Measurements from ENCODE around the gene FNDC1. TPM values are rescaled to one million over a fixed set of nuclear protein-coding genes. Genes with fewer than 3 reads are reported as not detected.

FNDC1 gene
- total RNA-seq, 1 experiment from 2014 or later, result 0.23 TPM

DNA sequence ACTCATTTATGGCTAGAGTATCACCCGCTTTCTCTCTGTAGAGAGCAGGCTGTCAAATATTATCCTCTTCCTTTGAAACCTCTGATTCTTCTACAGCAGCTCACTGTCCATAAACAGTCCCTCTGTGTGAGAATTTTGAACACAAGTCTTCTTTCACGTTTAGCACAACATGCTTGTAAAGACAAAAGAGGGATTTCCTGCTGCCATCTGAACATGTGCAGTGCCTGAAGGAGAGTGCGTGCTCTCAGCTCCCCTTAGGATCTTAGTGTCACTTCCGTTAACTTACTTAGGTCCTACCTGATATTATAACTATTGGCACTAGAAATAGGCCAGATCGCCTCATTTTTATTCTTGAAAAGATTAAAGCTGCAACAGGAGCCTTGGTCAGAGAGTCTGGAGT is 50.9 kb downstream of the FNDC1 start:
- Histone ChIP-seq H3K9me3 (ENCODE audit: control insufficient read depth, insufficient read depth, low read depth, low read length) (no peaks in the 10 kb centered on the region), H3K4me1 (ENCODE audit: control insufficient read depth, insufficient read depth, low read length) (no peaks in the 10 kb centered on the region), H3K4me3 (ENCODE audit: low read depth in 2 of 2, low read length in 2 of 2) (no peak overlapping the region), H3K27ac (ENCODE audit: low read length) (no peak overlapping the region), H3K27me3 (ENCODE audit: control insufficient read depth, insufficient read depth, low read length) (peaks cover 12% of the 10 kb centered on the region; the same call in 1 of the 2 replicates), H3K36me3 (ENCODE audit: control insufficient read depth, insufficient read depth, low read length) (no peaks in the 10 kb centered on the region)
- in situ Hi-C loops (cut with HindIII; ENCODE audit: low pct_unique_long_range_greater_than_20kb, low sequenced_read_pairs) (no loop called here), intact Hi-C loops (cut with micrococcal nuclease; ENCODE audit: unreplicated experiment) (loop anchor here (10.0 kb wide), 1 partner anchor 245 kb away; no protein-coding TSS in a partner anchor)
- POLR2A ChIA-PET, result no interaction called here
- ATAC-seq (no peak), DNase-seq (ENCODE audit: low read depth, low spot score) (no peak)
- no TSS peak for BruUV-seq (replicated peaks)
- TF ChIP-seq, protein P1, sequence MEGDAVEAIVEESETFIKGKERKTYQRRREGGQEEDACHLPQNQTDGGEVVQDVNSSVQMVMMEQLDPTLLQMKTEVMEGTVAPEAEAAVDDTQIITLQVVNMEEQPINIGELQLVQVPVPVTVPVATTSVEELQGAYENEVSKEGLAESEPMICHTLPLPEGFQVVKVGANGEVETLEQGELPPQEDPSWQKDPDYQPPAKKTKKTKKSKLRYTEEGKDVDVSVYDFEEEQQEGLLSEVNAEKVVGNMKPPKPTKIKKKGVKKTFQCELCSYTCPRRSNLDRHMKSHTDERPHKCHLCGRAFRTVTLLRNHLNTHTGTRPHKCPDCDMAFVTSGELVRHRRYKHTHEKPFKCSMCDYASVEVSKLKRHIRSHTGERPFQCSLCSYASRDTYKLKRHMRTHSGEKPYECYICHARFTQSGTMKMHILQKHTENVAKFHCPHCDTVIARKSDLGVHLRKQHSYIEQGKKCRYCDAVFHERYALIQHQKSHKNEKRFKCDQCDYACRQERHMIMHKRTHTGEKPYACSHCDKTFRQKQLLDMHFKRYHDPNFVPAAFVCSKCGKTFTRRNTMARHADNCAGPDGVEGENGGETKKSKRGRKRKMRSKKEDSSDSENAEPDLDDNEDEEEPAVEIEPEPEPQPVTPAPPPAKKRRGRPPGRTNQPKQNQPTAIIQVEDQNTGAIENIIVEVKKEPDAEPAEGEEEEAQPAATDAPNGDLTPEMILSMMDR (IDR thresholded peaks at IDR 0.05), result no peak
- TF ChIP-seq, protein P2, sequence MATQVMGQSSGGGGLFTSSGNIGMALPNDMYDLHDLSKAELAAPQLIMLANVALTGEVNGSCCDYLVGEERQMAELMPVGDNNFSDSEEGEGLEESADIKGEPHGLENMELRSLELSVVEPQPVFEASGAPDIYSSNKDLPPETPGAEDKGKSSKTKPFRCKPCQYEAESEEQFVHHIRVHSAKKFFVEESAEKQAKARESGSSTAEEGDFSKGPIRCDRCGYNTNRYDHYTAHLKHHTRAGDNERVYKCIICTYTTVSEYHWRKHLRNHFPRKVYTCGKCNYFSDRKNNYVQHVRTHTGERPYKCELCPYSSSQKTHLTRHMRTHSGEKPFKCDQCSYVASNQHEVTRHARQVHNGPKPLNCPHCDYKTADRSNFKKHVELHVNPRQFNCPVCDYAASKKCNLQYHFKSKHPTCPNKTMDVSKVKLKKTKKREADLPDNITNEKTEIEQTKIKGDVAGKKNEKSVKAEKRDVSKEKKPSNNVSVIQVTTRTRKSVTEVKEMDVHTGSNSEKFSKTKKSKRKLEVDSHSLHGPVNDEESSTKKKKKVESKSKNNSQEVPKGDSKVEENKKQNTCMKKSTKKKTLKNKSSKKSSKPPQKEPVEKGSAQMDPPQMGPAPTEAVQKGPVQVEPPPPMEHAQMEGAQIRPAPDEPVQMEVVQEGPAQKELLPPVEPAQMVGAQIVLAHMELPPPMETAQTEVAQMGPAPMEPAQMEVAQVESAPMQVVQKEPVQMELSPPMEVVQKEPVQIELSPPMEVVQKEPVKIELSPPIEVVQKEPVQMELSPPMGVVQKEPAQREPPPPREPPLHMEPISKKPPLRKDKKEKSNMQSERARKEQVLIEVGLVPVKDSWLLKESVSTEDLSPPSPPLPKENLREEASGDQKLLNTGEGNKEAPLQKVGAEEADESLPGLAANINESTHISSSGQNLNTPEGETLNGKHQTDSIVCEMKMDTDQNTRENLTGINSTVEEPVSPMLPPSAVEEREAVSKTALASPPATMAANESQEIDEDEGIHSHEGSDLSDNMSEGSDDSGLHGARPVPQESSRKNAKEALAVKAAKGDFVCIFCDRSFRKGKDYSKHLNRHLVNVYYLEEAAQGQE (IDR thresholded peaks at IDR 0.05; ENCODE audit: insufficient read depth in 1 of 2, low read depth in 2 of 2, low read length in 1 of 2), result no peak
- no peak for TF ChIP-seq POLR2AphosphoS5 (IDR thresholded peaks at IDR 0.05; ENCODE audit: low read depth, low read length)
- TF ChIP-seq TCF7L2 (IDR thresholded peaks at IDR 0.05; ENCODE audit: low read depth, low read length), result no peak
- TF ChIP-seq SIN3A (IDR thresholded peaks at IDR 0.05; ENCODE audit: borderline replicate concordance, insufficient read depth, low read depth, low read length), result no peak
- CTCF ChIA-PET, result no interaction called here

DNA sequence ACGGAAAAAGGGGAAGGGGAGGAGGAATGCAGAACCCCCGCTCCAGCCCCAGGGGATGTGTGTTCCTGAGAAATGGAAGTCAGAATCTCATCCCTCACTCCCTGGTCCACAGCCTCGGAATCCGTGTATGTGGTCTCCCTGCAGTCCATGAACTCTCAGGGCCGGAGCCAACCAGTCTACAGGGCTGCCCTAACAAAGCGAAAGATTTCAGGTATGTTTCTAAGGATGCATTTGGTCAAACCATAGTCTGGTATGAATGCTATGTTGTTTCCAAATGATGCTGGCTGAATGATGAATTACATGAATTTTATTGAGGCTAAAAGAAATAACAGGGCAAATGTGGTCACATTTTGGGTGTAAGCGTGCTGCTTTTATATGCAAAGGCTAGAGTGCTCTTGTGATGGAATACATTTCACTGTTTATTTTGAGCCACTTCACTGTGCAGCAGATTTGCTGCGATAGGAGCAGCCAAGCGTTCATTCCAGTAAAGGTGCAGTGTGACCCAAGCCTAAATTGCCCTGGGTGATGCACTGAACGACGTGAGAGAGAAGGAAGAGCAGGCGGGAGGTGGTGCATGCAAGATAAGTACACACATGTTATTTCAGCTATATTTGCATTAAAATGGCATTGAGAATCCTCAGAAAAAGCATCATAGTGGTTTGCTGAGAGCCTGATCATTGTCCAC is 52.4 kb downstream of the FNDC1 start:
- no peak overlapping the region for H3K27ac ChIP-seq (ENCODE audit: low read length)
- H3K27me3 ChIP-seq (ENCODE audit: control insufficient read depth, insufficient read depth, low read length), result peaks cover 14% of the 10 kb centered on the region
- H3K4me3 ChIP-seq (ENCODE audit: low read depth in 2 of 2, low read length in 2 of 2), result no peak overlapping the region
- ATAC-seq, result no peak
- BruUV-seq (replicated peaks), result no TSS peak
- no peak for DNase-seq (ENCODE audit: low read depth, low spot score)
- in situ Hi-C loops (cut with HindIII; ENCODE audit: low pct_unique_long_range_greater_than_20kb, low sequenced_read_pairs) (no loop called here), intact Hi-C loops (cut with micrococcal nuclease; ENCODE audit: unreplicated experiment) (loop anchor here (10.0 kb wide), 1 partner anchor 243 kb away; no protein-coding TSS in a partner anchor)
- H3K36me3 ChIP-seq (ENCODE audit: control insufficient read depth, insufficient read depth, low read length), result no peaks in the 10 kb centered on the region
- H3K4me1 ChIP-seq (ENCODE audit: control insufficient read depth, insufficient read depth, low read length), result no peaks in the 10 kb centered on the region
- TF ChIP-seq, protein P1 (IDR thresholded peaks at IDR 0.05), result no peak
- TF ChIP-seq SIN3A (IDR thresholded peaks at IDR 0.05; ENCODE audit: borderline replicate concordance, insufficient read depth, low read depth, low read length) (no peak), TCF7L2 (IDR thresholded peaks at IDR 0.05; ENCODE audit: low read depth, low read length) (no peak), POLR2AphosphoS5 (IDR thresholded peaks at IDR 0.05; ENCODE audit: low read depth, low read length) (no peak)
- TF ChIP-seq, protein P2 (IDR thresholded peaks at IDR 0.05; ENCODE audit: insufficient read depth in 1 of 2, low read depth in 2 of 2, low read length in 1 of 2), result no peak
- no peaks in the 10 kb centered on the region for H3K9me3 ChIP-seq (ENCODE audit: control insufficient read depth, insufficient read depth, low read depth, low read length)
- POLR2A ChIA-PET, result no interaction called here
- CTCF ChIA-PET, result no interaction called here
